SK-N-MC (cell line): Measurements from ENCODE around the gene RALGPS1.

Source experiments
- DNase-seq: peaks from one replicate; pipeline ENCODE4 v3.0.0-alpha.2; 2011; ENCODE audit warnings: low read depth, low spot score
- H3K27ac ChIP-seq: fragments of 200-600 bp; sonication (generic); 2 replicates; pipeline ENCODE4 v1.5.1; 2016; ENCODE audit warnings: mixed run types
- H3K36me3 ChIP-seq: fragments of 200-600 bp; sonication (generic); 2 replicates; pipeline ENCODE4 v1.6.1; 2017; ENCODE audit warnings: antibody characterized with exemption, low read length, mixed read lengths; ENCODE audit not compliant: insufficient read depth
- H3K4me3 ChIP-seq: fragments of 200-600 bp; sonication (generic); 2 replicates; pipeline ENCODE4 v1.5.1; 2016
- H3K9ac ChIP-seq: fragments of 200-600 bp; sonication (generic); 2 replicates; pipeline ENCODE4 v1.8.0; 2017; ENCODE audit warnings: mixed run types, mixed read lengths; ENCODE audit not compliant: insufficient read length
- H3K9me3 ChIP-seq: fragments of 200-600 bp; sonication (generic); 2 replicates; pipeline ENCODE4 v1.6.1; 2017; ENCODE audit warnings: low read depth, mild to moderate bottlenecking, antibody characterized with exemption, low read length, moderate library complexity, mixed read lengths
- EZH2 ChIP-seq: fragments of 200-600 bp; sonication (generic); IDR thresholded peaks from one replicate; pipeline ENCODE4 v1.6.1; 2017; ENCODE audit warnings: antibody characterized with exemption
- FOXP2 ChIP-seq: optimal IDR thresholded peaks from 2 replicates; pipeline ENCODE3; 2011; ENCODE audit warnings: mild to moderate bottlenecking, moderate library complexity; ENCODE audit not compliant: insufficient read depth; ENCODE audit errors: extremely low read length, control extremely low read depth
- POLR2AphosphoS5 ChIP-seq: IDR thresholded peaks from 2 replicates; pipeline ENCODE4 v1.6.1; 2012; ENCODE audit warnings: mild to moderate bottlenecking, low read depth, low read length, borderline replicate concordance

The RALGPS1 gene

DNA sequence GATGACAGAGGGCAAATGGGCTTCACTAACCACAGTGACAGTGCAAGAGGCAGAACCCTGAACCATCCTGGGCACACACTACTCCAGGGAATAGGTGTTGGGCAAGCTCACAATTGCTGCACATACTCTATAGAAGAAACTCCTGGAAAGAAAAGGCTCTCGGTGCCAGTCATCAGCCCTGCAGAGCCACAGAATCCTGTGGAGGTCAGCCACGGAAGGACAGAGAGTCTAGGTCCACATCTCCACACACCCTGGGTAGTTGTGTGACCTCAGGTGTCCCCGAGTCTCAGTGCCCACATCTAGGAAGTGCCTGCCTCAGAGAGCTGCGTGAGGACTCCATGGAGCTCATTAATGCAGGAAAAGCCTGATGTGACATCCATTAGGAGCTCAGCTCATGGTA, 223.9 kb downstream of the RALGPS1 start:
- H3K9ac ChIP-seq: no peak overlapping the region
- H3K36me3 ChIP-seq: no peaks in the 10 kb centered on the region
- H3K4me3 ChIP-seq: no peak overlapping the region
- no peak for DNase-seq
- no peak for TF ChIP-seq EZH2
- no peak for TF ChIP-seq FOXP2
- TF ChIP-seq POLR2AphosphoS5: no peak
- H3K9me3 ChIP-seq: no peaks in the 10 kb centered on the region
- H3K27ac ChIP-seq: no peak overlapping the region

DNA sequence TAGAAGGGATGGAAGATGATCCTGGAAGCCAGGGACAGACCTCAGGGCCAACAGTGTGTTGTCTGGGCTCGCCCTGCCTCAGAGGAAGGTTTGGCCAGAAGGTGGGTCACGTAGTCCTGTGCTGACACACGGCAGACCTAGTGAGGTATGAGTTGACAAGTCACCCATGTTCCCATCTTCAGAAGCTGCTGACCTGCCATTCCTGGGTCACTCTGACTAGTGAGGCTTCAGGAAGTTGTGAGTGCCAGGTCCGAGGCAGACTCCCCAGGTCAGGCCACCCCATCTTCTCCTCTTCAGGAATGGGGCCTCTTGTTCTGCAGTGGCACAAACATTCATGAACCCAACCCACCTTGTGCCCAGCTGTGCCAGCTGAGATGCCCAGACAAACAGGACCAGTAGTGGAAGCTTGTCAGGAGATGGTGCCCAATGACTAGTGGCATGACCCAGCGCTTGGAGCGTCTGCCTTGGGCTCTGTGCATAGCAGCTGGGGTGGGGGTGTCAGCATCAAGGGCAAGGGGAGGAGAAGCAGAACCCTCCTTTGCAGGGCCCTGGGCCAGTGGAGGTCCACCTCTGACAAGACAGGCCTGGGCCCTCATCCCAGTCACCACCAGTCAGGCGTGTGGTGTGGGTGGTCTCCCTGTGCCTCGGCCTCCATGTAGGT, 224.6 kb downstream of the RALGPS1 start:
- DNase-seq: no peak
- H3K27ac ChIP-seq: no peak overlapping the region
- no peak for TF ChIP-seq EZH2
- TF ChIP-seq FOXP2: no peak
- TF ChIP-seq POLR2AphosphoS5: no peak
- no peaks in the 10 kb centered on the region for H3K36me3 ChIP-seq
- H3K9me3 ChIP-seq: no peaks in the 10 kb centered on the region
- H3K4me3 ChIP-seq: no peak overlapping the region
- H3K9ac ChIP-seq: no peak overlapping the region

DNA sequence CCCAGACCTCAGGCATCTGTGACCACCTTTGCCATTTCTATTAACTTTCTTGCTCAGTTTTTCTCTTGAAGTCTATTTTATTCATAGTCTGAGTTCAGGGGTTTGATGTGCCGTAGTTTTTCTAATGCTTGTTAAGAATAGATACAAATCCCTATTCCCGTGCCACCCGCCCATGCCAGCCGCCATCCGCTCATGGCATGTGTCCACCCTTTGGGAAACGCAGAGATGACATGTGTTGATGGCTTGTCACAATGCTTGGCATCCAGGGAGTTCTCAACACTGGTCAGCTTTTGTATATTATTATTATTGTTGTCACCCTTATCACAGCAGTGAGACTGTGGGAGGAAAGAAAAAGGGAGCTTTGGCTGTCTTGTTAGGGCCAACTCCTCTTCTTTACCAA, 225.2 kb downstream of the RALGPS1 start:
- no peak for DNase-seq
- no peaks in the 10 kb centered on the region for H3K9me3 ChIP-seq
- TF ChIP-seq EZH2: no peak
- no peak for TF ChIP-seq POLR2AphosphoS5
- no peak for TF ChIP-seq FOXP2
- no peaks in the 10 kb centered on the region for H3K36me3 ChIP-seq
- H3K27ac ChIP-seq: no peak overlapping the region
- H3K4me3 ChIP-seq: no peak overlapping the region
- no peak overlapping the region for H3K9ac ChIP-seq

DNA sequence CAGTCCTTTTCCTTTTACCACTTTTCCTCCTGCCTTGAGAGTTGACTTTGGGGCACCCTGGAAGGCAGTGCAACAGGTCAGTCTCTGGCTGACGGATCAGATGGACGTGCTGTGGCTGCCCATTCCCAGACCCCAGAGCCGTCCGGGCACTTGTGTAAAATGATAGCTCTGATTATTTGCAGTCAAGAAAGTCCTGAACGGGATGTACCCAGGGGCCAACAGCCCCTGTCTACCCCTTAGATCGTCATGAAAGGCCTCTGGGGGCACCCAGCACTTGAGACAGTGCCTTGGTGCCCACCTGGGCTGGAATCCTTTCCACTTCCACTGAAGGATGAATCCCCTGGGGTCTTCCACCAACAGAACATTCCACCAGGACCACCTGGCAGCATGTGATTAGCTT, 225.6 kb downstream of the RALGPS1 start:
- Histone ChIP-seq H3K9me3 (no peaks in the 10 kb centered on the region), H3K4me3 (no peak overlapping the region), H3K27ac (no peak overlapping the region), H3K36me3 (no peaks in the 10 kb centered on the region), H3K9ac (no peak overlapping the region)
- no peak for DNase-seq
- TF ChIP-seq FOXP2 (no peak), EZH2 (no peak), POLR2AphosphoS5 (no peak)

DNA sequence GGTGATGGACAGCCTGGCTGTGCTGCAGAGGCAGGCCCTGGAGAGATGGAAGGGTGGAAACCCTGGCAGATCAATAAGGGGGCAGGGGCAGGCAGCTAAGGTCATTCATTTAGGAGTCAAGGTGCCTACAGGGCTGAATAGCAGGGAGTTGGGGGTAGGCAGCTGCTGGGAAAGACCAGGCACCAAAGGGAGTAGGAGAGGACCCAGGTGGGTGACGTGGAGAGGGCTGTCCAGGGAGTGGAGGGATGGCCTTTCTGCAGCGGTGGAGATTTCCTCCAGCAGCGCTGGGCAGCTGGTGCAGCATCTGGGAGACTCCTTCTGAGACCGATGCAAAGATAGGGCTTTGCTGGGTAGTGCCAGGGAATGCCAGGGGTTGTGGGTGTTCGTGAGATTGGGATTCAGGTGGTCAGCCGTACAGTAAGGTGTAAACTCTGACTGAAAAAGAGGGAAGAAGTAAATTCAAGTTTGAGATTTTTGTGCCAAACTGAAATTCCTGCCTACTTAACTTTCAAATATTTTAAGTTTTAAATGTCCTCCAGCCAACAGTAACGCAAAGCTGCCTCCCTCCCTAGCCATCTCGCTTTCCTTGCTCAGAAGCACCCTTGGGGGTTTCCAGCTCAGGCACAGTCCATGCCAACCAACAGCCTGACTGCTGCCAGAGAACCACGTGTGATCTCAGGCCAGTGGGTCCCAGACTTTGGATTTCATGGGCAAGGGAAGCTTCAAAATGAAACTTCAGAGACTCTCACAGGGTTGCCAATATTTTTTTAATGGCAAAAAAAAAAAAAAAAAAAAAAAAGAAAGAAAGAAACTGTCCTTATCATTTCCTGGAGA, 226.5 kb downstream of the RALGPS1 start:
- no peak for TF ChIP-seq FOXP2
- TF ChIP-seq POLR2AphosphoS5: no peak
- no peak for TF ChIP-seq EZH2
- DNase-seq: no peak
- Histone ChIP-seq H3K27ac (no peak overlapping the region), H3K9ac (no peak overlapping the region), H3K4me3 (no peak overlapping the region), H3K9me3 (no peaks in the 10 kb centered on the region), H3K36me3 (no peaks in the 10 kb centered on the region)

DNA sequence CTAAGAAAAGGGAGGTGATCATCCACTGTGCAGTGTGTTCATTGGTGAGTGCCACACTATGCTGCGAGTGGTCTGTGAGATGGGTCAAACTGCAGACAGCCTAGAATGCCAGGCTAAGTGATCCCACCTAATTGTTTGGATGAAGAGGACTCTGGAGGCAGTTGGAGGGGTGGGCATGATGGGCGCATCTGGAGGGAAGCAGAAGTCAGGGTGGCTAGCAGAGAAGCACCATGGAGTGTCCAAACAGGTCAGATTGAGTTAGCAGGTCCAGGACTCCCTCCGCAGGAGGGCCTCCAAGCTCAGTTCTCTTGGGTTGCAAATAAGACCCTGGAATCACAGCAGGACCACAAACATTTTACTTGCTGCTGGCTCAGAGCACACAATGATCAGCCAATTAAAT, 227.7 kb downstream of the RALGPS1 start:
- DNase-seq: no peak
- TF ChIP-seq FOXP2: no peak
- no peak for TF ChIP-seq EZH2
- no peak for TF ChIP-seq POLR2AphosphoS5
- Histone ChIP-seq H3K36me3 (no peaks in the 10 kb centered on the region), H3K27ac (no peak overlapping the region), H3K9ac (no peak overlapping the region), H3K9me3 (no peaks in the 10 kb centered on the region), H3K4me3 (no peak overlapping the region)

DNA sequence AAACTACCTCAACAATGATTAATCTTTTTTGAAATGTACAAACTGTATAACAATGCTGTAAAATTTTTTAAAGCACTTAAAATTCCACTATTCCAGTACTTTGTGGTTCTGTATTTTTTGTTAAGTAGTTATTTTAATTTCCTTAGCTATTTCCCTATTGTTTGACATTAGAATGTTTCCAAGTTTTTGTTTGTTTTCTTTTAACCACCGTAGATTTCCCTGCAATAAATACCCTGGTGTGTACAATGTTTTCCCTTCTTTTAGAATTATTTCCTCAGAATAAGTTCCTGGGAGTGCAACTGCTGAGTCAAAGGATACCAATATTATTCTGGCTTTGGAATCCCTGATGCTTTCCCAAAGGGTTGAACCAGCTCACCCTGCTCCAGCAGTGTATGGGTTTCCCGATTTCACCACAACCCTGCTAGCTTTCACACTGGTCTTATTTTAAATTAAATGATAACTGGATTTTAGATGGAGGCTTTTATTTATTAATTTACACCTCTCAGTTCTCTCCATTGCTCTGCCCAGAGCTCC, 228.4 kb downstream of the RALGPS1 start:
- TF ChIP-seq POLR2AphosphoS5 (no peak), EZH2 (no peak), FOXP2 (no peak)
- Histone ChIP-seq H3K27ac (no peak overlapping the region), H3K36me3 (no peaks in the 10 kb centered on the region), H3K4me3 (no peak overlapping the region), H3K9me3 (no peaks in the 10 kb centered on the region), H3K9ac (no peak overlapping the region)
- DNase-seq: no peak

DNA sequence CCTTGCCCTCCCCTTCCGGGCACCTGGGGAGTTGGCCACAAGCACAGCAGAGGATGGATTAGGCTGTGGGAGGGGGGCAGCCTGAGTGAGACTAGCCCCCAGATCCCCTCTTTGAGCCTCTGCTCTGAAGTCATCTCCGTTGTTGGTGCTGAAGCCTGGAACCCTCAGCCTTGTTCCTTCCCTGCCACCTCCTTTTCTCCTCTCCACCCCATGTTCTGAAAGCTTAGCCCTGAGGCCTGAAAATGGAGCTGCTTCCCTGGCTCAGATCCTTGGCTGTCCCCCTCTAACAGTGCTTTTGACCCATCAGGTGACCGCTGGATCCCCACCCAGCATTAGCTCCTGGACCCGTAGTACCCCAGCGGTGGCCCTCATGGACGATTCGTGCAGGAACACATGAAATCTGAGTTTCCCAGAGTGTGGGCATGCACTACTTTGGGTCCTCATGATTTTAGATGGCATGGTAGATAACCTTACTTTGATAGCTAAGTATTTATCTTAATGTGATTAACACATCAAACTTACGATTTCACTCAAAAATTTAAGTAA, 229.4 kb downstream of the RALGPS1 start:
- DNase-seq: no peak
- H3K36me3 ChIP-seq: no peaks in the 10 kb centered on the region
- no peak overlapping the region for H3K4me3 ChIP-seq
- TF ChIP-seq POLR2AphosphoS5 (no peak), EZH2 (no peak), FOXP2 (no peak)
- H3K9ac ChIP-seq: no peak overlapping the region
- H3K27ac ChIP-seq: no peak overlapping the region
- no peaks in the 10 kb centered on the region for H3K9me3 ChIP-seq
